ENCODE results near the gene LGALS3BP. TPM values are rescaled to one million over a fixed set of nuclear protein-coding genes. Genes with fewer than 3 reads are reported as not detected.

Gene LGALS3BP
- total and polyA plus RNA-seq, 7 donors: 92.5 to 415 (median 180) TPM

GRCh38 chr17:78976907-78977680 lies 2.6 kb downstream of the LGALS3BP start:
- Histone ChIP-seq H3K36me3 (no peaks in the 10 kb centered on the region), H3K9me3 (no peaks in the 10 kb centered on the region), H3K4me1 (peaks cover 0 to 65% (median 57%) of the 10 kb centered on the region in 4 donors), H3K4me3 (no peak overlapping the region), H3K27ac (peak overlapping the region; percentile 68 to 78 (median 74)), H3K27me3 (no peaks in the 10 kb centered on the region)
- intact Hi-C loops (cut with DNase I): no loop called here
- DNase-seq: no peak
- TF ChIP-seq CTCF (IDR thresholded peaks at IDR 0.05) (no peak), EP300 (IDR thresholded peaks at IDR 0.05) (no peak), POLR2AphosphoS5 (IDR thresholded peaks at IDR 0.05) (no peak), POLR2A (IDR thresholded peaks at IDR 0.05) (no peak)
- WGBS, 2 donors: 59 to 74% methylated on average over 20 of the region's 20 CpGs

- peak overlapping the region in 2 of 4 donors; percentile 11 to 24 for H3K4me3 ChIP-seq
- intact Hi-C loops (cut with DNase I): loop anchor here (5.0 kb wide), 2 partner anchors 38 to 193 kb away; partner anchors contain the start of gene CYTH1
- no peaks in the 10 kb centered on the region for H3K9me3 ChIP-seq
- WGBS, 2 donors: 36 to 63% methylated on average over 30 of the region's 30 CpGs
- TF ChIP-seq POLR2AphosphoS5 (IDR thresholded peaks at IDR 0.05): peak in 1 of 4 donors; percentile 23
- no peak for TF ChIP-seq POLR2A (IDR thresholded peaks at IDR 0.05)
- H3K27ac ChIP-seq: peak overlapping the region; percentile 68 to 78 (median 74)
- no peaks in the 10 kb centered on the region for H3K27me3 ChIP-seq
- H3K36me3 ChIP-seq: peaks cover 0 to 7% (median 0%) of the 10 kb centered on the region in 4 donors
- DNase-seq: peak; percentile 93
- H3K4me1 ChIP-seq: peaks cover 0 to 75% (median 64%) of the 10 kb centered on the region in 4 donors
Observed at GRCh38 chr17:78974635-78975591, 4.8 kb downstream of the LGALS3BP start.

DNA sequence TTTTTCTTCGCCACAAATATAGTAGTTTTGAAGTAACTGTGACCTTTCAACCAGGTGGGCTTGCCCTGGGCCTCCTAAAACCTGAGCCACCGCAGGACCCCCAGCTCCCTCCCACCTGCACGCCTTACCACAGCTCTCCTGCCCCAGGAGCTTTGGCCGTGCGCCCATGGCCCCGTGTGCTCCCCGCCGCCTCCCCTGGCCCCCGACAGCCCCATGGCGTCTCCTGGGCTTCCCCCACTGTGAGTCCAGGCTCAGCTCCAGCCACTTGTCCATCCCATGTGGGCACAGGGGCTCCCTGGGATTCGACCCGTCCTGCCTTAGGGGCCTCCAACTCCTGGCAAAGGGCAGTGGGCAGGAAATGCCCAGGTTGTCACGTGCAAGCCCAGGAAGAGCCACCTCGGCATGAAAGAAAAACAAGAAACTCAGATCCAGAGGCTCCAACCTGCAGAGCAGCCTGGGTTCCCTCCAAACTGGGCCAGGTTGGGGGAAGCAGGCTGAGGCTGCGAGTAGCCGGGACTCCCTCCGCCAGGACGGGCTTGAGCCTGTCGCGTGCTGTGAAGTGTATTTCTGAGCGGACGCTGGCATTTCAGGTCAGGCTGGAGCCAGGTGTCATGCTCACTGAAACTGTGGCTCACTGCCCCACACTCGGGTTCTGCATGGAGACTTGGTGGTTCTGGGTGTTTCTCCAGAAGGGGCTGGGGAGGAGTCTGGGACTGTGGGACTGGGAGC lies 5.8 kb downstream of the LGALS3BP start:
- no peak for DNase-seq
- TF ChIP-seq CTCF (IDR thresholded peaks at IDR 0.05): no peak
- no peak for TF ChIP-seq POLR2A (IDR thresholded peaks at IDR 0.05)
- TF ChIP-seq EP300 (IDR thresholded peaks at IDR 0.05): no peak
- no peak for TF ChIP-seq POLR2AphosphoS5 (IDR thresholded peaks at IDR 0.05)
- H3K27me3 ChIP-seq: no peaks in the 10 kb centered on the region
- no peak overlapping the region for H3K4me3 ChIP-seq
- H3K27ac ChIP-seq: peak overlapping the region in 3 of 4 donors; percentile 72 to 78 (median 76)
- H3K9me3 ChIP-seq: no peaks in the 10 kb centered on the region
- peaks cover 0 to 16% (median under 1%) of the 10 kb centered on the region in 4 donors for H3K36me3 ChIP-seq
- 86 to 87% methylated on average over 23 of the region's 23 CpGs for WGBS, 2 donors
- intact Hi-C loops (cut with DNase I): loop anchor here (5.0 kb wide), 2 partner anchors 37 to 192 kb away; partner anchors contain the start of gene CYTH1
- peaks cover 0 to 66% (median 56%) of the 10 kb centered on the region in 4 donors for H3K4me1 ChIP-seq

- Histone ChIP-seq H3K27me3 (no peaks in the 10 kb centered on the region), H3K4me3 (no peak overlapping the region), H3K27ac (peak overlapping the region in 2 of 4 donors; percentile 14 to 32), H3K9me3 (no peaks in the 10 kb centered on the region), H3K36me3 (peaks cover 0 to 24% (median 2%) of the 10 kb centered on the region in 4 donors), H3K4me1 (peaks cover 0 to 58% (median 48%) of the 10 kb centered on the region in 4 donors)
- intact Hi-C loops (cut with DNase I): loop anchor here (5.0 kb wide), 2 partner anchors 36 to 191 kb away; partner anchors contain the start of gene CYTH1
- TF ChIP-seq EP300 (IDR thresholded peaks at IDR 0.05) (no peak), POLR2AphosphoS5 (IDR thresholded peaks at IDR 0.05) (no peak), POLR2A (IDR thresholded peaks at IDR 0.05) (no peak), CTCF (IDR thresholded peaks at IDR 0.05) (no peak)
- no peak for DNase-seq
- WGBS, 2 donors: 81 to 82% methylated on average over 11 of the region's 11 CpGs
Observed at GRCh38 chr17:78973196-78973595, 6.5 kb downstream of the LGALS3BP start.

Measured in sigmoid colon (tissue), 7 donors.